ENCODE measurements around the gene SCN2B.
A peak's percentile ranks its signal among the peaks of the same experiment; 100 is the strongest.

The SCN2B gene

GRCh38 chr11:118171269-118172062 is 5.0 kb downstream of the SCN2B start:
- no peak for DNase-seq

DNA sequence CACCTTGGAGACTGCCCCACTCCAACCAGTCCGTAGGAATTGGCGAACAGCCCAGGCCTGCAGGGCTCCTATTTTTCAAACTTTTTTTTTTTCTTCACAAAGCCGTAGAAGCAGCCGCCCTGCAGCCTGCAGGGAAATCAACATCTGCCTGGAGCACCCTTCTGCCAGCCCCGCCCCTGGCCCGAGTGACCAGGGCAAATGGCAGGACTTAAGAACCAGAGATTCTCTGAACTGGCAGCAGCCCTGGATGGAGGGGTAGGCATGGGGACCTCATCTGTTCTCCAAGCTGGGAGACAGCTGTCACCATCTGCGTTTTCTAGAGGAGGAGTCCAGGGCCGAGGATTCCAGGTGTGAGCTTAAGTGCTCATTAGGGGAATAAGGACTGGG is 5.6 kb downstream of the SCN2B start:
- peak; percentile 42 for DNase-seq

DNA sequence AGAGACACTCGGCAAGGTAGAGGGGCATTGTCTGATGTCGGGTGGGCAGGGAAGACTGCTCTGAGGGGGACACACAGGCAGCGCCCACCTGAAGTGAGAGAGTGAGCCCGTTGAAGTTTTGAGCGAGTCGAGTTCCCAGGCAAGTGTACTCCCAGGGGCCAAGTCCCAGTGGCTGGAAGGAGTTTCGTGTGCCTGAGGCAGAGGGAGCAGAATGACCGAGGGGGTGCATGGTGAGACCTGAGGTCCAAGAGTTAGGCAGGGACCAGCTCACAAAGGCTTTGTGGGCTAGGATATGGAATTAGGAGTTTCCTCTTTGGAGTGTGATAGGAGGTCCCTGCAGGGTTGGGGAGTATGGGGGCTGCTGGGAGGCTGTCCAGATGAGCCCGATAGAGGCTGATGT is 6.2 kb downstream of the SCN2B start:
- DNase-seq: no peak

GRCh38 chr11:118169300-118170140 is 6.9 kb downstream of the SCN2B start:
- DNase-seq: no peak

GRCh38 chr11:118168751-118169150 is 7.7 kb downstream of the SCN2B start:
- DNase-seq: no peak

DNA sequence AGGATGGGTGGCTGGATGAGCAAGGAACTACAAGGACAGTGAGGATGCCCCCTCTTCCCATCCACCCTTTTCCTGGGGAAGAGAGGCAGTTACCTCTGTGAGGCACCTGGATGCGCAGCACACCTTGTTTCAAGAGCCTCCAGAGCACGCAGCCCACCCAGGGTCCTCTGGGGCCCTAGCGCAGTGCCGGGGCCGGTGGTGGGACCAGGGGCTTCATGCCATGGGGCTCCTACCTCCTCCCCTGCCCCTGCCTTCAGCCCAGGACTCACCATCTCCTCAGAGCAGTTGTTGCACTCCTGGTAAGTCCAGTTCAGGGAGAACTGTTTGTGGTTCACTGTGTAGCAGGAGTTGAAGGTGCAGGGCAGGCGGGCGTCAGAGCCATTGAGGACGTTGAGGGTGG is 8.1 kb downstream of the SCN2B start:
- no peak for DNase-seq

GRCh38 chr11:118167906-118168305 is 8.5 kb downstream of the SCN2B start:
- DNase-seq: no peak

DNA sequence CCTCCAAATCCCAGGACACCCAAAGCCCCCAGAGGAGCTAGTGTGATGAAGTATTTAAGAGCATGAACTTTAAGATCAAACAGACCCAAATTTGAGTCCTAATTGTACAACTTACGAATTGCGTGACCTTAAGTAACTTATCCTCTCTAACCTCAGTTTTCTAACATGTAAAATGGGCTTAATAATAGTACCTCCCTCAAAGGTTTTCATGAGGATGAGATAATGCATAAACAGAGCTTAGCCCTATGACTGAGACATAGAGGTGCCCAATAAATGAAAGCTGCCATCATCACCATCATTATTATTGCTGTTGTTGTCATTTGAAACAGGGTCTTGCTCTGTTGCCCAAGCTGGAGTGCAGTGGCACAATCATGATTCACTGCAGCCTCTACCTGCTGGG is 9.2 kb downstream of the SCN2B start:
- DNase-seq: no peak

DNA sequence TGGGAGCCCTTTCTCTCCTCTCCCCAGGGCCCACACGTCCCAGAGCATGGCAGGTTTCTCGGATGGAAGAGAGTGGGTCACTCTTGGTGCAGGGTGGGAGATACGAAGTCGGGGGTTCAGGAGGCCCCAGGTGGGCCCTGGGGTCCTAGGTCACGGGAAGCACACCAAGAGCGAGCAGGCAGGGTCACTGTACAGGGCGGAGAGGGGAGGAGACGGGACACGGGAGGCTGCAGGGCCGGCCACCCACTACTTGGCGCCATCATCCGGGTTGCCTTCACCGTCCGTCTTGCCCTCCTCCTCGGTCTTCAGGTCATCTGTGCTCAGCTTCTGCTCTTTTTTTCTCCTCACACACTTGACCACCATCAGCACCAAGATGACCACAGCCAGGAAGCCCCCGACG is 9.8 kb downstream of the SCN2B start:
- DNase-seq: no peak

GRCh38 chr11:118164885-118165284 is 11.6 kb downstream of the SCN2B start:
- DNase-seq: no peak

- DNase-seq: no peak
Measured at GRCh38 chr11:118163494-118163893, 12.9 kb downstream of the SCN2B start.

DNA sequence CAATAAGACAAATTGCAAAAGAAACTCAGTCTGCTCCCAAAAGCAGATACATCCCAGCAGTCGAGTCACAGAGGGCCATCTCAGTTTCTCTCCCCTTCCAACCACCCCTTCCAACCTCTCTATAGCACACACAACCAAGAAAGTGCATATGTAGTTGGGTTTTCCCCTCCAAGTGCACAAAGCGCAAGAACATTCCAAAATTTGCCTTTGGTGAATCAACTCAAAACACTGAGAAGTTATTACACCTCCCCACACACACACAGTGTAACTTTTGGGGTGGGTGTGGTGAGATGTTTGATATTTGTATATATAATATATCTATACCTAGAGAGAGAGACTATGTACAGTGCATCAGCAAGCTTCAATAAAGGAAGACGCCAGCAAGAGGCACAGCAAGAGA is 13.6 kb downstream of the SCN2B start:
- no peak for DNase-seq

DNA sequence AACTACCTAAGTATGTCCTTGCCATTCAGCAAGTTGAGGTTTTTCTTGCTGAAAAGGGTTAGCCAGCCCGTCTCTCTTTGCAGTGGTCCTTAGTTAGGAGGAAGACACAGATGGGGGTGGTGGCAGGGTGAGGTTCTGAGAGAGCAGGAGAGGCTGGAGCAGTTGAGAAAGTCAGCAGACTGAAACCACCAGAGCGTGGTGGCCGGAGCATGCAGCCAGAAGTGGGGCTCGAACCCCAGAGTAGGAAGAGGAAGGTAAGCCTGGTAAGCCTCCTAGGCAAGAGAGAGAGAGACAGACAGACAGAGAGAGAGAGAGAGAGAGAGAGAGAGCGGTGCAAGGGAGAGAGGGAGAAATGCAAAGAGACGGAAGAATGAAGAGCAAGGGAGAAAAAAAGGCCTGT is 14.7 kb downstream of the SCN2B start:
- DNase-seq: no peak

DNA sequence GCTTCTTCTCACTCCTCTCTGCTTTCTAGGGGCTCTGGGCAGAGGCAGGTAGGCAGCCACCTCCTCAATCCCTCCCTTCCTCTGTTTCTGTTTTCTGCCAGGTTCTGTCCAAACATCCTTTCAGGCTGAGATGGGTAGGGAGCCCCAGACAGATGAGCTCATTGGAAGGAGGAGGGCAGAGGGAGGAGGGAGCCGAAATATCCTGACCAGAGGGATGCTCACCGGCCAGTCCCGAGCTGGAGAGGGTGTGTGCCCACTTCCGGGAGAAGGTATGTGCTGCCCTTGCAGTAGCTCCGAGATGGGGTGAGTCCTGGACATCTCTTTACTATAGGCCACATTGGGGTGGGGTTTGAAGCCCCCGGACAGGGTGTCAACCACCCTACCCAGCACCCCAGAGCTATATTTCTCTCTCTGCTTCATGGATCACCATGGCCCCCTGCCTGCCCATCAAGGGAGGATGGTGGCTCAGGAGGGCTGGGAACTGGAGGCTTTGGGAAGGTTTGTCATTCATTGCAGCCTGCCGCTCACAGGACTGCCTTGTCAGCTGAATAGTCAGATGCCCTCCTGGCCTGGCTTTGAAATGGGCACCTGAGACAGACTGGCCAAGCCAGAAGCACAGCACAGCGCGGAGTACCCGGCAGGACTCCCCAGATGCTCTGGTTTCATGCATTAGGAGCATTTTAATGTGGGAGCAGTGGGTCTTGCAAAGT is 19.1 kb downstream of the SCN2B start:
- no peak for DNase-seq

DNA sequence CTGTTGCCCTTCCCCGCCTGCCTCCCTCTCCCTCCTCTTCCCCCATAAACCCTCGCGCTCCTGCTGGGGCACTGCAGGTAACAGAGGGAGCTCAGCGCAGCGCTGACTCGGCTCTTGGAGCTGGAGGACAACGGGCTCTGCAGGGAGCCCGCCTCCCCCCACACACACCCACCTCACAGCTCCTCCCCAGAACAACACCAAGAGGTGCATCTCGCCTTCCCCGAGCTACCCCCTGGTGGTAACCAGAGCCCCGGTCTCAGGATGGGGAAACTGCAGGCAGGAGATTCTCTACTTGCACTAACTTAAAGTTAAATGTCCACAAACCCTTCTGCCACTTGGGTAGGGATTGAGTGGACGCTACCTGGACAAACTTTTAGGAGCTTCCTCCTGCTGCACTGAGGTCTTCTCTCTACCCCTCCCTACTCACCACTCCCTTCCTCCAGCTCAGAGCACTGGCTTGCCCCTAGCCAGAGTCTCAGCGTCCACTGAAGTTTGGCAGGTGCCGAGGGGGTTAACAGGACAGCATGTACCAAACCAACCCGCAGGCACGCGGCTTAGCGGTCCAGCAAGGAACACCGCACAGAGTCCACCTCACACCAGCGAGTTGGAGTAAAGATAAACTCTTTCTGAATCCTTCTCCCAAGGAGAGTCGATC is 19.8 kb downstream of the SCN2B start:
- DNase-seq: peak; percentile 27

- DNase-seq: no peak
Measured at GRCh38 chr11:118155776-118156530, 20.5 kb downstream of the SCN2B start.

- DNase-seq: no peak
Measured at GRCh38 chr11:118154641-118155040, 21.8 kb downstream of the SCN2B start.

GRCh38 chr11:118153976-118154375 is 22.5 kb downstream of the SCN2B start:
- DNase-seq: no peak

DNA sequence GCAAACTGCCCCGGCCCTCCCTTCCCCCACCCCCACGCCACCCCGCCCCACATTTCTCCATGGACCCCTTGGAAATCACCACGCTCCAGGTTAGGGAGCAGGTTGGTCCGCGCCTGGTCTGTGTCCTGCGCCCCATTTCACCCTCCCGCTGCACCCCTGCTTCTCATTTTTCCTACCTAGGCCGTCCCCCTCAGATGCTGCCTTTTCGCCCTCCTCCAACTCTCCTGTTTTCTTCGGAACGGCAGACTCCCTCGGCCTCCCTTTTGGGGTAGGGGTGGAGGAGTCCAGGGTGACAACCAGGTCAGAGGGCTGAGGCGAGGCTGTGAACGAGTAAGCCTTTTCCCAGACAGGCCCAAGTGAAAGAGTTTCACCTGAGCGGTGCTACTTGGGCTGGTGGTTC is 22.9 kb downstream of the SCN2B start:
- DNase-seq: no peak

DNA sequence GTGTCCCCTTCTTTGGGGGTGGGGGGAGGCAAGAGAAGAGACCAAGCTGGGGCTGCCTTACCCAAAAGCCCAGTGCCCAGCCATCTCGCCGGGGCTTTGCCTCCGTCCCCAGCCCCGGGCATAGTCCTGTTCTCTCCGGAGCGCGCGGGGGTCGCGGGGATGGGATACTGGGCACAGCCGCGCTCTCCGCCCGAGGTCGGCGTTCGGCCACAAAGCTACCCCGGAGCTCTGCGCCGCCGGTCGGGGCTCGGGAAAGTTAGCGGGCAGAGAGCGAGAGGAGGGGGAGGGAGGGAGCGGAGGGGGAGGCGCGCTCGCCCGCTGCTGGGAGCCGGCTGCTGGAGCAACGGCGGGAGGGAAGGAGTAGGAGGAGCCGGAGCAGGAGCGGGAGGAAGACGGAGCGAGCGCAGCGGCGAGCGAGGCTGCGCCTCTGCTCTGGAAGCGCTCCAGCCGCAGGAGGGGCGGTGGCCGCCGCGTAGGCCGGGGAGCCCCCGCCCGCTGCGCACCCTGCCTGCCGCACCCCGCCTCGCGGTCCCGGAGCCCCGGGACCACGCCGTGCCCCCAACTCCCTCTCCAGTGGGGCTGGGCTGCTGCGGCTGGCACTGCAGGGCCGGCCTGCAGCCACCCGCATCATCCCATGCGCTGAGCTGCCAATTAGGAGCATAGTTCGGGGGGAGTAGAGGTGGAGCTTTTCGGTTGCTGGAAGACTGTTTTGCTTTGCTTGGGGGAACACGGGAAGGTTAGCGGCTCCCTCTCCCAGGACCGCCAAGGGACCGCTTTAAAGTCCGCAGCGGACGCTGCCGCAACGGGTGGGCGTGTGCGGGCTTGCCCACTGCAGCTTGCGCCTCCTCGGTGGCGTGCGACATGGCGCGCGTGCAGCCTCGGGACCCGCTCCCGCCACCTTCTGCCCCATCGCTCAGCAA is 23.6 kb downstream of the SCN2B start, which contains the start of gene SCN4B:
Gene SCN4B (minus strand): TSS at position 272 of the 920 bp plus-strand sequence. CDS start 150 bp downstream, at position 122.
- DNase-seq: peak; percentile 59

GRCh38 chr11:118152020-118152551 is 24.4 kb downstream of the SCN2B start:
- DNase-seq: no peak
